NCI-H146 (cell line): Measurements from ENCODE around the gene TTYH1.

ENCODE experiments used
- DNase-seq: peaks from one replicate; lab custom pipeline; 2025; lab: John Stamatoyannopoulos, UW

Gene TTYH1

DNA sequence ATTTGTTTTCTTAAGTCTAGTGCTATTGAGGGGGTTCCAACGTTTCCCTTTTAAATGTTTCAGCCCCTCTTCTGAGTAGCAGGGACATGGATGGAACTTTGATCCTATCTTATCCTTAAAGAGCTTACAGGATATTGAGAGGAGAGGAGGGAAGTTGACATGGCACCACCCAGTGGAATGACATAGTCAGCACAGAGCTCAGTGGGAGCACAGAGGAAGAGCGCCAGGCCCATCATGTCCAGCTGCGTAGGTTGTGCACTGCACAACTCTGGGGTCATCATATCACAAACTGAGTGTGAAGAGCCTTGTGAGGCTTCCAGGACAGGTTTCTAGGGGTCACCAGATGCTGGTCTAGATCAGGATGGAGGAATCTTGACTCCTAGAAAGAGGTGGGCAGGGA, 62.4 kb downstream of the TTYH1 start:
- no peak for DNase-seq

- DNase-seq: peak; percentile 56
Observed at GRCh38 chr19:54478677-54479266, 63.5 kb downstream of the TTYH1 start.

DNA sequence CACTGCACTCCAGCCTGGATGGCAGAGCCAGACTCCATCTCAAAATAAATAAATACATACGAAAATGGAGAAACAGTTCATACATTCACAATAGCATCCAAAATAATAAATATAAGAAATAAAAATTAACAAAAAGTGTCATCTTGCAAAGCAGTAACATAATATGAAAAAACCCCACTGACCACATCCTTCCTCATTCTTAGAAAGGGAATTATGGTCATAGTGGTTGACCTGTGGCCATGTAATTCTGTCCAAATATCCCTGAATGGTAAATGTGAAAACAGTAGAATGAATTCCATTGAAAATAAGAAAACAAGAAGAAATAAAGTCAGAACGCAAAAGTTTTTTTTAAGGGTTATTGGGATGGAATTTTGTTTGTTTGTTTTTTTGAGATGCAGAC, 64.8 kb downstream of the TTYH1 start:
- DNase-seq: no peak

- DNase-seq: peak; percentile 58
Observed at GRCh38 chr19:54481326-54481930, 66.2 kb downstream of the TTYH1 start.

GRCh38 chr19:54482889-54483288, 67.6 kb downstream of the TTYH1 start:
- no peak for DNase-seq

DNA sequence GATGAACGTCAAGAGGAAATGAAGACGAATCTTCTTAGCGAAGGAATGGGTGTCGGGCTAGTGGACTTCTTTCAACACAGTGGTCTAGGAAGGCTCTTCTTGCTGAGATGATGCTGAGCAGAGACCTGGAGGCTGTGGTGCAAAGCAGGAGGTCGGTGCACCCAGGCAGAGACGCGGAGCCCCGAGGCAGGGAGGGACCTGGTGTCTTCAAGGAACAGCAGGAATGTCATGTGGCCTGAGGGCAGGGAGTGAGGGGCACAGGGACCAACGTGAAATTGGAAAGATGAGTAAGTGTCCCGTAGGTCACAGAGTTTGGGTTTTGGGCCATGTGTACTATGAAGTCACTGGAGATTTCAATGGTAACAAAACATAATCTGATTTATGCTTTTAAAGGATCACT, 69.2 kb downstream of the TTYH1 start:
- DNase-seq: no peak

- no peak for DNase-seq
Observed at GRCh38 chr19:54485851-54486250, 70.6 kb downstream of the TTYH1 start.
